ENCODE data around the gene GJB4.
"Not testable (repeated sequence)": the region's sequence is repeated elsewhere in the genome, so short reads cannot be mapped to it uniquely, and the experiment has no call there.

Gene GJB4

GRCh38 chr1:34746785-34747637 lies 12.5 kb upstream of the GJB4 start:
- no peak for DNase-seq

GRCh38 chr1:34747638-34747941 lies 11.9 kb upstream of the GJB4 start:
- no peak for DNase-seq

GRCh38 chr1:34749992-34750391 lies 9.5 kb upstream of the GJB4 start:
- no peak for DNase-seq

- DNase-seq = no peak
These were observed 8.9 kb upstream of the GJB4 start for GRCh38 chr1:34750610-34751009.

DNA sequence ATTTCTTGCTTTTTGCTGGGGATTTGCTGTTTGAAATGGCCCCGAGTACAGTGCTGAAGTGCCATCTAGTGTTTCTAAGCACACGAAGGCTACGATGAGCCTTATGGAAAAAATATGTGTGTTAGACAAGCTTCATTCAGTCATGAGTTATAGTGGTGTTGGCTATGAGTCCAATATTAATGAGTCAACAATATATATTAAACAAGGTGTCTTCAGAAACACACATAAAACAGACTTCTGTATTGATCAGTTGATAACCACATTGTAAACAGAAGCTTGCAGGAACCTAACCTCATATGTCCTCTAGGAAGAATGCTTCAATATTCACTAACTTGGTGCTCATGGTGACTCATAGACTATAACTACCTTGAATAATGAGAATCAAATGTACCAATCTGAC lies 6.4 kb upstream of the GJB4 start:
- no peak for DNase-seq

GRCh38 chr1:34754964-34755637 lies 4.4 kb upstream of the GJB4 start, which contains the start of gene GJB5:
GJB5 (plus strand) TSS chr1:34755047; CDS start chr1:34757331, 2,284 bp downstream.
- no peak for DNase-seq

GRCh38 chr1:34755961-34756360 lies 3.6 kb upstream of the GJB4 start:
- no peak for DNase-seq

DNA sequence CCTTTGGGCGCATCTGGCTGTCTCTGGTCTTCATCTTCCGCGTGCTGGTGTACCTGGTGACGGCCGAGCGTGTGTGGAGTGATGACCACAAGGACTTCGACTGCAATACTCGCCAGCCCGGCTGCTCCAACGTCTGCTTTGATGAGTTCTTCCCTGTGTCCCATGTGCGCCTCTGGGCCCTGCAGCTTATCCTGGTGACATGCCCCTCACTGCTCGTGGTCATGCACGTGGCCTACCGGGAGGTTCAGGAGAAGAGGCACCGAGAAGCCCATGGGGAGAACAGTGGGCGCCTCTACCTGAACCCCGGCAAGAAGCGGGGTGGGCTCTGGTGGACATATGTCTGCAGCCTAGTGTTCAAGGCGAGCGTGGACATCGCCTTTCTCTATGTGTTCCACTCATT lies 2.2 kb upstream of the GJB4 start:
- DNase-seq = no peak

DNA sequence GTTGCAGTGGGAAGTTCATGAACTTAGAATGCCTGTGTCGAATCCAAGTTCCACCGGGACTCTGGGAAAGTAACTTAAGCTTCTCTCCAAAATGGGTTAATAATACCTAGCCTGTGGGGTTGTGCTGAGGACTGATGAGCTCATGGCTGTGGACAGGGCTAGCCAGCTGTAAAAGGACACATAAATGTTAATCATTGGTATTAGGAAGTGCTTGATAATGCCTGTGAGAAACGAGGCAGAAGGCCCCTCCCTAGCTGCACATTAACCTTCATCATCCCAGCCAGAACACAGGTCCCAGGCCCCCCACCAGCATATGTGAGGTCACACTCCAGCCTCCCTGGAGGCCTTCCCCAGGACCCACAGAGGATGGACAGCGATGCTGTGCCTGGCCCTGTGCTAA lies 789 bp upstream of the GJB4 start:
- no peak for DNase-seq

- no peak for DNase-seq
These were observed 1.7 kb downstream of the GJB4 start for GRCh38 chr1:34761176-34761761.

GRCh38 chr1:34761776-34762307 lies 2.3 kb downstream of the GJB4 start:
- DNase-seq = no peak

DNA sequence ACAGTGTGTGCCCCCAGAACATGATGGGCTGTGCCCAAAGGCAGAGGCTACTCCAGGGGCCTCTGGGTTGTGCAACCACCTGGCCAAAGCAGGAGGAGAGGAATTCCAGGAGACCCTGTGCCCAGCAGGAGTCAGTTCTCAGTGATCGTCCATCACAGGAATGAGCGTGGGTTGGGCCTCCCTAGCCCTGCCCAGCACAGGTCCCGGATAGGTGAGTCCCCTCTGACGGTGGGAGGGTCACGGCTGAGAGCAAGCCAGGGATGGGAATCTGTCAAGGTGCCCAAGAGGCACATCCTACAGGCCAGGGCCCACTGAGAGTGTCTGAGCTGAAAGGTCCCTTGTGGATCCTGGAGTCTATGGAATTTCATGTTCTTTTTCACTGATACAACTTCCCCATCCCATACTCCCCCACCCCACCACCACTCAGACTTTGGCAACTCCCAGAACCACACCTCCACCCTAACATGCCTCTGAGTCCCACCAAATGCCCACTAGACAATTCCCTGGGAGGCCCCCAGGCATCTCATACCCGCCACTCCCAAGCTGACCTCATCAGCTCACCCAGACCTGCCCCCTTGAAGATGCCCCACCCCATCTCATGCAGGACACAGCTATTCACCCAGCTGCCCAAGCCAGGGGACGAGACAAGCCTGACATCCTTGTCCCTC lies 3.1 kb downstream of the GJB4 start:
- no peak for DNase-seq

DNA sequence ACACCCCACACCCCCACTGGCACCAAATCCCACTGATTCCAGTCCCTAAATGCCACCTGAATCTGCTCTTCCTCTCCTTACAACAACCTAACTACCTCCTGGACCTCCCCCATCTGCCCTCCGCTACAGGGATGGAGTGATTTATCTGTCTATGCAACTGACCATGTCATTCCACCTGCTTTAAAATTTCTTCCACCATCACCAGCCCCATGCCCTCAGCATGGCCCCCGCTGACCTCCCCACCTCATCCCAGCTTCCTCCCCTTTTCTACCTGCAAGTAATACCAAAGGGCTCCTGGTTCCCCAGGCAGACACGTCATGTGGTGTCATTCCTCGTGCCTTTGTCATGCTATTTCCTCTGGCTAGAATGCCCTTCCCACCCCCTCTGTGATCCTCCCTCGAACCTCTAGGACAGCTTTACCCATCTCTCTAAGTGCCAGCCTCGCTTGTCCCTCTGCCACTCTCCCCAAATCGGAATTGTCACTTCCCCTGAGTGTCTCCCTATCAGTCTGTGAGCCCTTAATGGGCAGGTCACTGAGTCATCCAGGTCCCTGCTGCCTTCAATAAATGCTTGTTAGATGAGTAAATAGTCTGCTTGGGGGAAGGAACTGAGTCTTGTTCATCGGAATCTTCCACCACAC lies 3.7 kb downstream of the GJB4 start:
- DNase-seq = peak; percentile 45

- no peak for DNase-seq
These were observed 9.3 kb downstream of the GJB4 start for GRCh38 chr1:34768856-34769255.

GRCh38 chr1:34770891-34771504 lies 11.5 kb downstream of the GJB4 start:
- no peak for DNase-seq

GRCh38 chr1:34771573-34772371 lies 12.2 kb downstream of the GJB4 start:
- no peak for DNase-seq

GRCh38 chr1:34773114-34773513 lies 13.6 kb downstream of the GJB4 start:
- not testable (repeated sequence) for DNase-seq

GRCh38 chr1:34774957-34775356 lies 15.4 kb downstream of the GJB4 start:
- DNase-seq = no peak

DNA sequence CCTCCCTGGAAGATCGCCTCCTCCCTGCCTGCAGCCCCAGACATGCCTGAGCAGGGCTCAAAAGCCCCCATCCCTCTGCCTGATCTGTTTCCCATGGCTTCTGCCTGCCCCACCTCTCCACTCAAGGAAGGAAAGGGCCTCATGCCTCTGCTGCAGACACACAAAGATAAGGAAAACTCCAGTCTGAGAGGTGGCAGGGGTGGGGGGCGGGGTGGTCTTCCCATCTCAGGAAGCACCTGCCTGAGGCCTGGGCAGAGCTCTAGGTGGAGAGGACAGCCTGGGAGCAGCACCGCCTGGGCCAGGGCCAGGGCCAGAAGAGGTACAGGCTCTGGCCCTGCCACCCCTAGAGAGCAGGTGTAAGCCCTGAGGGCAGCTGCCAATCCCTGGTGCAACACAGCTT lies 17.4 kb downstream of the GJB4 start:
- no peak for DNase-seq

GRCh38 chr1:34777519-34778321 lies 18.2 kb downstream of the GJB4 start:
- DNase-seq = no peak

DNA sequence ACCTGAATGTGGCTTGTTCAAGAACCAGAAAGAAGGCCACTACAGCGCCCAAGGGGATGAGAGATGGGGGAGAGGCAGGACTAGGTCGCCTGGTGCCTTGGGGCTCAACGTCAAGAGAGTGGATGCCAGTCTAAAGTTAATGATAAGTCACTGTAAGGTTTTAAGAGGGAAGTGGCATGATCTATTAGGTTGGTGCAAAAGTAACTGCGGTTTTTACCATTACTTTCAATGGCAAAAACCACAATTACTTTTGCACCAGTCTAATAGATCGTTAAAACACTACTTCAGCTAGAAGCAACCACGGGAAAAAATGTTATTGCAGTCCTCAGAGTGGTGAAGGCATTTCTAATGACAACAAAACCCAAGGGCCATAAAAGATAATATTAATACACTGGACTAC lies 18.8 kb downstream of the GJB4 start:
- no peak for DNase-seq
